Esophagus squamous epithelium (tissue), 4 donors: ENCODE measurements around the gene MTREX.

ENCODE experiments used
- CTCF ChIP-seq, 6 experiments: fragments of 450-650 bp in 4 of 6; fragments of 200-600 bp in 2 of 6; sonication (generic) in 2 of 6; IDR thresholded peaks; one replicate each; pipeline ENCODE4 v1.5.1; 2016 to 2019; ENCODE audit warnings: antibody characterized with exemption in 6 of 6, mild to moderate bottlenecking in 4 of 6, moderate library complexity in 4 of 6
- POLR2A ChIP-seq, 4 donors: fragments of 450-650 bp; IDR thresholded peaks; one replicate each; pipeline ENCODE4 v1.6.1; 2017; ENCODE audit warnings: antibody characterized with exemption in 4 of 4, mild to moderate bottlenecking in 4 of 4, moderate library complexity in 3 of 4

- no peak for TF ChIP-seq CTCF (IDR thresholded peaks at IDR 0.05)
- TF ChIP-seq POLR2A (IDR thresholded peaks at IDR 0.05): no peak
Measured at GRCh38 chr5:55426455-55426854, 118.7 kb downstream of the MTREX start.
